Osteocyte (in vitro differentiated cells): Measurements from ENCODE around the gene KRT33A. TPM values are rescaled to one million over a fixed set of nuclear protein-coding genes. Genes with fewer than 3 reads are reported as not detected.

ENCODE experiments used
- DNase-seq: peaks from one replicate; pipeline ENCODE4 v3.0.0; 2021; ENCODE audit warnings: mixed read lengths; ENCODE audit not compliant: unreplicated experiment; ENCODE audit errors: extremely low spot score
- H3K27ac Mint-ChIP-seq: one replicate; pipeline ENCODE4 v1.8.0; 2021; ENCODE audit warnings: mild to moderate bottlenecking, mixed read lengths; ENCODE audit not compliant: unreplicated experiment
- H3K27me3 Mint-ChIP-seq: one replicate; pipeline ENCODE4 v1.8.0; 2021; ENCODE audit warnings: mixed read lengths; ENCODE audit not compliant: unreplicated experiment
- H3K36me3 Mint-ChIP-seq: one replicate; pipeline ENCODE4 v1.8.0; 2021; ENCODE audit warnings: mixed read lengths; ENCODE audit not compliant: unreplicated experiment
- H3K4me1 Mint-ChIP-seq: one replicate; pipeline ENCODE4 v1.8.0; 2021; ENCODE audit warnings: mixed read lengths; ENCODE audit not compliant: unreplicated experiment
- H3K4me3 Mint-ChIP-seq: one replicate; pipeline ENCODE4 v1.8.0; 2021; ENCODE audit warnings: mild to moderate bottlenecking, moderate library complexity, mixed read lengths; ENCODE audit not compliant: unreplicated experiment
- H3K9me3 Mint-ChIP-seq: one replicate; pipeline ENCODE4 v1.8.0; 2021; ENCODE audit warnings: mixed read lengths; ENCODE audit not compliant: unreplicated experiment
- total RNA-seq: library from RNA; stranded (reverse); gene quantifications from 2 replicates; pipeline ENCODE4 v1.2.1, GENCODE V29; 2021
- TF ChIP-seq, protein P1 (sequence below): fragments of 200-600 bp; sonication (generic); IDR thresholded peaks from 2 replicates; pipeline ENCODE4 v1.5.0; 2021; ENCODE audit warnings: antibody characterized with exemption, mild to moderate bottlenecking, moderate library complexity

Gene KRT33A
- total RNA-seq, 1 donor from 2014 or later: not detected

DNA sequence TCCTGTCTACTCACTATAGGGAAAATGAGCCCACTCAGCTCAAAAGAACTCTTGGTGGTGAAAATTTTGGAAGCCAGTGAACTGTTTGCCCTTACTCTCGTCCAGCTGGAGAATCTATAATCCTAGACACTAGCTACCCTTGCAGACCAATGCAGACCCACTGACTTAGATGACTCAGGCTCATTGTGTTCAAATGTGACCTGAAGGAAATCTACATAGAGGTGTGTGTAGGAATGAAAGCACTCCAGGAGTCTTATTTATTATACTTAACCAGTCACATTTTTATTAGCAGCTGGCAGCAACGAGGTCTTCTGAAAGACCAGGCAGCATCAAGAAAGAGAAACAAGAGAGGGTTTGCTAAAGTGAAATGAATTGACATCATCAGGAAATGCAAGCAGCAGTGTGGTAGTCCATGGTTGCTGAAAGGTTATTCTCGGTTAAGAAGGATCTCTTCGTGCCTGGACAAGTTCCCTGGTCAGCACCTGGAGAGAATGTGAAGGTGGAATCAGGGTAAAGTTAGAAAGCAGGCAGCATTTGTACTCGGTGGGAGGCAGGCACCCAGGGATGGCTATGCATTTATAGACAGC, 49.3 kb downstream of the KRT33A start:
- no peaks in the 10 kb centered on the region for H3K9me3 Mint-ChIP-seq
- H3K27me3 Mint-ChIP-seq: no peaks in the 10 kb centered on the region
- no peak for DNase-seq
- H3K4me3 Mint-ChIP-seq: no peak overlapping the region
- TF ChIP-seq, protein P1, sequence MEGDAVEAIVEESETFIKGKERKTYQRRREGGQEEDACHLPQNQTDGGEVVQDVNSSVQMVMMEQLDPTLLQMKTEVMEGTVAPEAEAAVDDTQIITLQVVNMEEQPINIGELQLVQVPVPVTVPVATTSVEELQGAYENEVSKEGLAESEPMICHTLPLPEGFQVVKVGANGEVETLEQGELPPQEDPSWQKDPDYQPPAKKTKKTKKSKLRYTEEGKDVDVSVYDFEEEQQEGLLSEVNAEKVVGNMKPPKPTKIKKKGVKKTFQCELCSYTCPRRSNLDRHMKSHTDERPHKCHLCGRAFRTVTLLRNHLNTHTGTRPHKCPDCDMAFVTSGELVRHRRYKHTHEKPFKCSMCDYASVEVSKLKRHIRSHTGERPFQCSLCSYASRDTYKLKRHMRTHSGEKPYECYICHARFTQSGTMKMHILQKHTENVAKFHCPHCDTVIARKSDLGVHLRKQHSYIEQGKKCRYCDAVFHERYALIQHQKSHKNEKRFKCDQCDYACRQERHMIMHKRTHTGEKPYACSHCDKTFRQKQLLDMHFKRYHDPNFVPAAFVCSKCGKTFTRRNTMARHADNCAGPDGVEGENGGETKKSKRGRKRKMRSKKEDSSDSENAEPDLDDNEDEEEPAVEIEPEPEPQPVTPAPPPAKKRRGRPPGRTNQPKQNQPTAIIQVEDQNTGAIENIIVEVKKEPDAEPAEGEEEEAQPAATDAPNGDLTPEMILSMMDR: no peak
- H3K27ac Mint-ChIP-seq: no peak overlapping the region
- no peaks in the 10 kb centered on the region for H3K4me1 Mint-ChIP-seq
- no peaks in the 10 kb centered on the region for H3K36me3 Mint-ChIP-seq

DNA sequence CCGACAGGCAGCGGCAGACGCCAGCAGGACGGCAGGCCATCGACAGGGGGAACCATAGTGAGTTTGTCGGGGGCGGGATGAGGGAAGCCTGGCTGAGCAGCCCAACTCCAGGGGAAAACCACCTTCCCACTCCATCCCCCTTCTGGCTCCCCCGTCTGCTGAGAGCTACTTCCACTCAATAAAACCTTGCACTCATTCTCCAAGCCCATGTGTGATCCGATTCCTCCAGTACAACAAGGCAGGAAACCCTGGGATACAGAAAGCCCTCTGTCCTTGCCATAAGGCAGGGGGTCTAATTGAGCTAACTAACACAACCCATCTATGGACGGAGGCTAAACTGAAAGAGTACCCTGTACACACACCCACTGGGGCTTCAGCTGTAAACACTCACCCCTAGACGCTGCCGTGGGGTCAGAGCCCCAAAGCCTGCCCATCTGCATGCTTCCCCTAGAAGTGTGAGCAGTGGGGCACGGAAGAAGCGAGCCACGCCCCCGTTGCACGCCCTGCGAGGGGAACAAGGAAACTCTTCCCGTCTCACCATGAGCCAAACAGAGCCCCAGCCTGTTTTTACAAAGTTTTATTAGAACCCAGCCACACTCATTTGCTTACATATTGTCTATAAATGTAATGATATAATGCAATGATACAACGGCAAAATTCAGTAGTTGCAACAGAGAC, 52.0 kb downstream of the KRT33A start:
- Mint-ChIP-seq H3K27ac (no peak overlapping the region), H3K4me3 (no peak overlapping the region), H3K9me3 (no peaks in the 10 kb centered on the region), H3K36me3 (no peaks in the 10 kb centered on the region), H3K27me3 (no peaks in the 10 kb centered on the region), H3K4me1 (no peaks in the 10 kb centered on the region)
- TF ChIP-seq, protein P1: no peak
- DNase-seq: no peak

DNA sequence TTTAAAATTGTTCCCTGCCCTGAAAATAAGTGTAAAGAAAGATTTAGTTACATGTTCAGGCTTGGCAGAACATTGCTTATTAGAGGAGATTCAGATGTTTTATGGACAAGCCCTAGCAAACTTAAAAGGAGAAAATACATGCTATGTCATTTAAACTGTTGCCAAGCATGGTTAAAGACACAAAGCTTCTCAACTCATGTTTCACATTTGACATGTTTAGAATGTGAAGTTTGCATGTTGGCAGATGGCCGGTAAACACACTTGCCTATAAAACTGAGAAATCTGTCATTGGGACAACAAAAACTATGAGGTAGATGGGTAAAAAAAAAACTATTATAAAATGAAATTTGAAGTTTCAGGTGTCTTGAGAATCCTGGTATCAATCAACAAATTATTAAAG, 53.8 kb downstream of the KRT33A start:
- H3K27me3 Mint-ChIP-seq: no peaks in the 10 kb centered on the region
- TF ChIP-seq, protein P1: no peak
- H3K9me3 Mint-ChIP-seq: no peaks in the 10 kb centered on the region
- H3K36me3 Mint-ChIP-seq: no peaks in the 10 kb centered on the region
- no peaks in the 10 kb centered on the region for H3K4me1 Mint-ChIP-seq
- no peak overlapping the region for H3K4me3 Mint-ChIP-seq
- DNase-seq: no peak
- H3K27ac Mint-ChIP-seq: no peak overlapping the region

Other genes starting within 250 kb of the KRT33A start
- gene KRTAP4-16, start 248.6 kb downstream of the KRT33A start, total RNA-seq: not detected in 2 replicates
- gene KRTAP4-9, start 245.4 kb downstream of the KRT33A start, total RNA-seq: not detected in 2 replicates
- not detected in 2 replicates for gene KRTAP4-11, start 232.5 kb downstream of the KRT33A start, total RNA-seq
- gene KRTAP4-12, start 226.6 kb downstream of the KRT33A start, total RNA-seq: not detected in 2 replicates
- not detected in 2 replicates for gene KRTAP4-6, start 210.3 kb downstream of the KRT33A start, total RNA-seq
- gene KRTAP4-5, start 201.0 kb downstream of the KRT33A start, total RNA-seq: not detected in 2 replicates
- not detected in 2 replicates for gene KRTAP4-4, start 190.1 kb downstream of the KRT33A start, total RNA-seq
- gene KRTAP4-3, start 182.6 kb downstream of the KRT33A start, total RNA-seq: not detected in 2 replicates
- gene KRTAP4-2, start 172.6 kb downstream of the KRT33A start, total RNA-seq: not detected in 2 replicates
- gene KRTAP4-1, start 165.9 kb downstream of the KRT33A start, total RNA-seq: not detected in 2 replicates
- gene KRTAP9-1, start 160.9 kb downstream of the KRT33A start, total RNA-seq: not detected in 2 replicates
- not detected in 2 replicates for gene KRTAP9-2, start 124.2 kb downstream of the KRT33A start, total RNA-seq
- not detected in 2 replicates for gene KRTAP9-3, start 118.4 kb downstream of the KRT33A start, total RNA-seq
- gene KRTAP9-8, start 112.8 kb downstream of the KRT33A start, total RNA-seq: not detected in 2 replicates
- gene KRTAP9-4, start 101.1 kb downstream of the KRT33A start, total RNA-seq: not detected in 2 replicates
- not detected in 2 replicates for gene KRTAP9-9, start 95.4 kb downstream of the KRT33A start, total RNA-seq
- gene KRTAP9-6, start 85.5 kb downstream of the KRT33A start, total RNA-seq: not detected in 2 replicates
- gene KRTAP9-7, start 75.1 kb downstream of the KRT33A start, total RNA-seq: not detected in 2 replicates
- not detected in 2 replicates for gene KRTAP29-1, start 48.0 kb downstream of the KRT33A start, total RNA-seq
- not detected in 2 replicates for gene KRTAP16-1, start 41.5 kb downstream of the KRT33A start, total RNA-seq
- gene KRTAP17-1, start 35.1 kb downstream of the KRT33A start, total RNA-seq: not detected in 2 replicates
- not detected in 2 replicates for gene KRT33B, start 19.0 kb upstream of the KRT33A start, total RNA-seq
- not detected in 2 replicates for gene KRT34, start 31.5 kb upstream of the KRT33A start, total RNA-seq
- not detected in 2 replicates for gene KRT31, start 46.8 kb upstream of the KRT33A start, total RNA-seq
- not detected in 2 replicates for gene KRT37, start 73.8 kb upstream of the KRT33A start, total RNA-seq
- not detected in 2 replicates for gene KRT38, start 90.2 kb upstream of the KRT33A start, total RNA-seq
- not detected in 2 replicates for gene KRT32, start 116.6 kb upstream of the KRT33A start, total RNA-seq
- not detected in 2 replicates for gene KRT35, start 130.3 kb upstream of the KRT33A start, total RNA-seq
- not detected in 2 replicates for gene KRT36, start 139.1 kb upstream of the KRT33A start, total RNA-seq
- not detected in 2 replicates for gene KRT13, start 154.8 kb upstream of the KRT33A start, total RNA-seq
- not detected in 2 replicates for gene KRT15, start 168.1 kb upstream of the KRT33A start, total RNA-seq
- 0.65 and 1.5 TPM in 2 replicates for gene KRT19, start 177.5 kb upstream of the KRT33A start, total RNA-seq
- gene KRT9, start 221.2 kb upstream of the KRT33A start, total RNA-seq: 0.30 TPM in 1 of 2 replicates, not detected in the other
- not detected in 2 replicates for gene KRT14, start 236.1 kb upstream of the KRT33A start, total RNA-seq